CD4-positive, alpha-beta T cell treated with Interleukin-4 for 4 hours (primary cell): ENCODE measurements around the gene CD300LD.
A peak's percentile ranks its signal among the peaks of the same experiment; 100 is the strongest.
"Not testable (repeated sequence)": the region's sequence is repeated elsewhere in the genome, so short reads cannot be mapped to it uniquely, and the experiment has no call there.

Experiments used
- DNase-seq: peaks from one replicate; pipeline ENCODE4 v3.0.0-alpha.2; 2020

Gene CD300LD

DNA sequence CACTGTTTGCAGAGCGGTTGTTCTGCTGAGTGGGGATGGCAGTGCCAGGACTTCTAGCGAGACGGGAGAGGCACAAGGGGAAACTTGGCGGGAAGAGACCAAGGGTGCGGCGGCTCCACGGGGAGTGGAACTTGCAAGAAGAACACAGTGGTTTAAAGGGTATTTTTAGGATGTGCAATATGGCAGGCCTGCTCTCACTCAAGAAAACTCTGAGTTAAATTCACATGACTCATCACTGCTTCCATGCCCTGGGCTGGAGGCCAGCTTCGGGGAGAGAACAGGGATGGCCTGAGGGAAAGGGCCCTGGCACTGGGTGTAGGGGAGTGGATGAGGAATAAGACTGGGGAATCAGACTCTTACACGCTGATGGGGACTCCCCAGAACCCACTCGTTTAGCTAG is 13.3 kb upstream of the CD300LD start:
- no peak for DNase-seq

DNA sequence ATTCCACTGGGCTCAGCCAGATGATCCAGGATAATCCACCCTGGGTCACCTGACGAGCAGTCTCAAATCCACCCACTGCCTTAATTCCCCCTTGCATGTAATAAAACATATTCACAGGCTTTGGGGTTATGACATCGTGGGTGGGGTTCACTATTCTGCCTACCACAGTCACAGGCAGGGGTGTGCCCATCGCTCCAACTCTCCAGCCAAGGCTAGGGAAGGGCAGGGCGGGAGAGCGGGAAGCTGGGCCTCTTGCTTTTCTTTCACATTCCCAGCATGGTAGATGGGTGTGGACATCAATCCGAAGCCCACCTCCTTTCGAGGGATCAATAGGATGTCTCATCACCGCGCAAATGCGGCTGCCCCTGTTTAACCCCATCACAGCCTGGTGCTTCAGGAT is 12.7 kb upstream of the CD300LD start:
- DNase-seq = no peak

DNA sequence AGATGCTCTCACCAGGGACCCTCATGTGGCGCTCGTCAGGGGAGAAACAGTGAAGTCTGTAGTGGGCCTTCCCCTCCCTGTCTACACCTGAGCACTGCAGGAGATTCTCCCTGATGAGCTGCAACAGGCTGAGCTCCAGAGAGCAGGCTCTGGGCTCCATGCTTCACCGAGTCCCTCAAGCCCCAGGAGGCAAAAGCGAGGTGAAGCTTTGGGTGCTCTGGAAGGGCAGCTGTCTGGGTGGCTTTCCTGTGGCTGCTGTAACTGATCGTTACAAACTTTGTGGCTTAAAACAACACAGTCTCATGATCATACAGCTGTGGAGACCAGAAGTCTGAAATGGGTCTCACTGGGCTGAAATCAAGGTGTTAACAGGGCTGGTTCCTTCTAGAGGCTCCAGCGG is 12.1 kb upstream of the CD300LD start:
- DNase-seq = no peak

DNA sequence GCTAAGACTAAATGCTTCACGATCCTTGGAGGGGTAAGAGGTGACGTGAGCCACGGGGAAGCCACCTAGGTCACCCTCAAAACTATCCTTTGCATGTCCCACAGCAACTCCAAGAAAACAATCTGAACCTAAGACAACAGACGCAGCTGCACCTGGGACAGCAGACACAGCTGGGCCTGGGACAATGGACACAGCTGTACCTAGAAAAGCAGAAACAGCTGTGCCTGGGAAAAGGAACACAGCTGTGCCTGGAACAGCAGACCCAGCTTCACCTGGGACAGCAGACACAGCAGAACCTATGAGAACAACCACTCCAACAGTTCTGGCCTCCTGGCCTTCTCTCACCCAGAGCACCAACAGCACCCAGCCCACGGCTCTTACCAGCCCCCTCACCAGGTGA is 11.7 kb upstream of the CD300LD start:
- no peak for DNase-seq

DNA sequence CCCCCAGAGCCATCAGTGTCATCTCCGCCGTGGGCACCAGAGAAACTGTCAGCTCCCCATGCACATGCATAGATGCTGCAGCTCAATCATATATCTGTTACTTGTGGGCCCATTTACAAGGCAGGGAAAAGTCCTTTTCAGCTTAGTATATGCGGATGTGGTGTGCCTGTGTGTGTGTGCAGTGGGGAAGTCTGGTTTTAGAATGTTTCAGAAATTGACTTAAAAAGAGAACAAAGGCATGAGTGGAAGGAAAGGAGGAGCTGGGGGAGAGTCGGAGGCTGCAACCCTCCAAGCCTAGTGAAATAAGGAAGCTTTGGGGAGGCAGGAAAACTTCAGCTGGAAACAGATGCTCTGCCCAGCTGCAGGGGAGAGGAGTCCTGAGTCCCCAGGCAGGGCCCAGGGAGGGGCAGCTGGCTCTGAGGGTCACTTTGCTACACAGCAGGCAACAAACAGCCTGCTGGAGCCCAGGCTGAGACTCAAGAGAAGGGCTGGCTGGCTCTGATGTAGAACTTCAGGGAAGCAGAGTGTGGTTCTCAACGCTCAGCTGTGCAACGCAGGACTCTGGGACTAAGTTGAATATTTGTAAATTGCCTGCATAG is 11.1 kb upstream of the CD300LD start:
- no peak for DNase-seq

DNA sequence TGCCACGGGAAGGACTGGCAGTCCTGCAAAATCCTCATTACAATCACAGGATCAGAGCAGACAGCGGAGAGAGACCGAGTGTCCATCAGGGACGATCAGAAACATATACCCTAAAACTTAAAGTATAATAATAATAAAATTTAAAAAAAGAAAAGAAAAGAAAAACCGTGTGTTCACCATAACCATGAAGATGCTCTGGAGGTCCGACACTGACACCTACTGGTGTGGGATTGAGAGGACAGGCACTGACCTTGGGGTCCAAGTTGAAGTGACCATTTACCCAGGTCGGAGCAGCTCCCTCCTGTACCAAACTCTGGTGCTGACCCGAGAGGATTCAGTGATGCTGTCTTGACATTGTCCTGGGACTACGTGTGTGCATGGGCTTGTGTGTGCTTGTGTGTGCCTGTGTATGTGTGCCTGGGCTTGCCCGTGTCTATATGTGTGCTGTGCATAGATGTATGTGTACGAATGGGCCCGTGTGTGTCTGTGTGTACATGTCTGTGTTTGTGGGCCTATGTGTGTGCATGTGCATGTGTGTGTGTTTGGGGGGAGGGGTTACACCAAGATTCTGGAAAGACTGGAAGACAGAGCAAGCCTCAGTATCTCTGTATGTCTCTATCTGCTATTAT is 10.0 kb upstream of the CD300LD start:
- peak; percentile 25 for DNase-seq

DNA sequence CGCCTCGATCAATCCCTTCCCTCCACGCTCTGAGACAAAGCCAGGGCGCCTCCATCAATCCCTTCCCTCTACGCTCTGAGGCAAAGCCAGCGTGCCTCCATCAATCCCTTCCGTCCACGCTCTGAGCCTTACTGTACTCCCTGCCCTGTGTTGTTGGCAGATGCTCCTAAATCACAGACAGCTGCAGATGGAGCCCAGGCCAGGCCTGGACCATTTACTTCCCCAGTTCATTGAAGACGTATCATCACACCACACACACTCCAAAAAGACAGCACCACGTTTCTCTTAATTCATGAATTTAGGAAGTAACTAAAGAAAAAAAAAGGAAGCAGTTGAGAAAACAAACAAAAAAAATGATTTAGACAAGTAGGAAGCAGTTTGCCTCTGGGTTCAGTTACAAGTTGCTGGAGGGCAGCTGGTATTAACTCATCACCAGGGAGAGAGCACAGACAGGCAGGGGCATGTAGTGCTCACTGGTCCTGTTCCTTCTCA is 7.4 kb upstream of the CD300LD start:
- no peak for DNase-seq

DNA sequence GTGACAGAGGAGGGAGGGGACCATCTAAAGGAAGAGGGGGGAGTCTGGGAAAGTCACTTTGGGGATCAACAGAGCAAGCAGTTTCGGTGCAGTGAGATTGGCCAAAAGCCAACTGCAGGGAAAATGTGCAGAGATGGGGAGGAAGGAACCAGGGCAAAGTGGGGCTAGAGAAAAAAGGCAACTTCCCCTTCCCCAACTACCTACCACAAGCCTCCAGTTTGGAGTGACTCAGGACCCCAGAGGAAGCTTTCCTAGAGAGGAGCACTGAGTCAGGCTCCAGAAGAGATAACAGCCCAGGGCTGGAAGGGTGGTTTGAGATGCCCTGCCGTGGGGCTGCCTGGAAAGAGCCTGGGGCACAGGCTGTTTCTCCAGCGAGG is 6.9 kb upstream of the CD300LD start:
- DNase-seq = no peak

DNA sequence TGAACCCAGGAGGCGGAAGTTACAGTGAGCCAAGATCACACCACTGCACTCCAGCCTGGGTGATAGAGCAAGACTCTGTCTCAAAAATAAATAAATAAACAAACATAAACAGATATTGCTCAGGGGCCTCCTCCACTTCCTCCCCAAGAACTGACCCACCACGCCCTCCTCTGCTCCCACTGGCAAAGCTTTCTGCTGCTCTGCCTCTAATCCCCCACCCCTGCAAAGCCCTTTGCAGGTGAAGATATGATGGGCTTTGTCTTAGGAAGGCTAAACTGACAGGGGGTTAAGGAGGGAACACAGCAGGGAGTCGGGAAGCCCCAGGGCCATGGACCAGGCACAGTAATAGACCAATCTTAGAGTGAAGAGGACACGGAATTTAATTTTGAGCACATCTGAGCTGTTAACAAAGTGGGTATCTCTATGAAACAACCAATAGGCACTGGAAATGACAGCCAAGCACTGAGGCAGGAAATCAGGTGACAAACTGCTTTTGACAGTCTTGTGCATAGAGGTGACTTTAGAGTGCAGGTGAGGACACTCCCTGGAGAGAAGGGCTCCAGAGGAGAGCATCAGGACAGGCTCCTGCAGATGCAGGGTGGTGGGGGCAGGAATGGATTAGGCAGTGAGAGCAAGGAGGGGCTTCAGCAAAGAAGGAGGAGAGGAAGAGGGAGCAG is 6.4 kb upstream of the CD300LD start:
- no peak for DNase-seq

DNA sequence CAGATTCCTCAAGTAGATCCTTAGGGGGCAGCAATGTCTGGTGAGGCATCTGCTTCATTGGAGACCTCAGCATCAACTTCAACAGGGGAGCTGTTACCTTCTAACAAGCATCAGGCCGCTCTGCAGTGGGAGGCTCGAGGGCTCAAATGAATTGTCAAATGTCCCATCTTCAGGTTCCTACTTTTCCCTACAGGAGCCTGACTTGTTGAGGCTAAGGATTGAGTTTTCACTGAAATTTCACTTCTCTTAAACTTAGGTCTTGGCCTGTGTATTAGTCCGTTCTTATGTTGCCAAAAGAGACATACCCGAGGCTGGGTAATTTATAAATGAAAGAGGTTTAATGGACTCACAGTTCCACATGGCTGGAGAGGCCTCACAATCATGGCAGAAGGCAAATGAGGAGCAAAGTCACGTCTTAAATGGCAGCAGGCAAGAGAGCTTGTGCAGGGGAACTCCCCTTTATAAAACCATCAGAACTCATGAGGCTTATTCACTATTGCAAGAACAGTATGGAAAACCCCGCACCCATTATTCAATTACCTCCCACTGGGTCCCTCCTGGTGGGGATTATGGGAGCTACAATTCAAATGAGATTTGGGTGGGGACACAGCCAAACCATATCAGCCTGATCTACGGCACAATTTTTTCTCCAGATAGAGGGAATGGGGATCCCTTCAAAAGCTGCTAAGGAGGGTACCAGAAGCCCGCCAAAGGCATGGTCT is 5.1 kb upstream of the CD300LD start:
- no peak for DNase-seq

DNA sequence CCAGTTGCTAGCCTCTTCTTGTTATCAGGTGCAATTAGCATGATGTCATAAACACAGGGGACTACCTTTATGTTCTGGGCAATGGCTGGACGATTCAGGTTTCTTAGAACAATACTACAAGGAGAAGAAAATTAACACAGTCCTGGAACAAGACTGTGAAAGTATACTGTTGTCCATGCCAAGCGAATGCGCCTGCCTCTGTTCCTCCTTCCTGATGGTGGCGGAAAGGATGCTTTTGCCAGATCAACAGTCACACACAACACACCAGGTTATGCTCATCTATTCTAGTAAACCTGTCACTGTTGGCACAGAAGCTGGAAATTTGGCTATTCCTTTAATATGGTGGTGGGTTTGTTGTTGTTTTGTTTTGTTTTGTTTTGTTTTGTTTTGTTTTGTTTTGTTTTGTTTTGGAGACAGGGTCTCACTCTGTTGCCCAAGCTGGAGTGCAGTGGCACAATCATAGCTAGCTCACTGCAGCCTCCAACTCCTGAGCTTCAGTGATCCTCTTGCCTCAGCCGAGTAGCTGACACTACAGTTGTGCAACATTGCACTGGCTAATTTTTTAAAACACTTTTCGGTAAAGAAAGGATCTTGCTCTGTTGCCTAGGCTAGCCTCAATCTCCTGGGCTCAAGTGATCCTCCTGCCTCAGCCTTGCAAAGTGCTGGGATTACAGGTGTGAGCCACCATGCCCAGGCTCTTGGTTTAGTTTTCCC is 3.1 kb upstream of the CD300LD start:
- DNase-seq = no peak

DNA sequence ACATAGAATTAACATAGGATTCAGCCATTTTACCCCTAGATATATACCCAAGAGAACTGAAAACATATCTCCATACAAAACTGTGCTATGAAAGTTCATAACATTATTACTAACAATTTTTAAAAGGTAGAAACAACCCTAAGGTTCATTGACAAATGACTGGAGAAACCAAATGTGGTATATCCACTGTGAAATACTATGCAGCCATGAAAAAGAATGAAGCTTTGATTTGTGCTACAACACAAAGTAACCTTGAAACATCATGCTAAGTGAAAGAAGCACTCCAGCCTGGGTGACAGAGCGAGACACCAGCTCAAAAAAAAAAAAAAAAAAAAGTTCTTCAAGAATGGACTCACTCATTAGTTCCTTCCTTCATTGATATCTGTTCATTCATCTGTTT is 580 bp downstream of the CD300LD start:
- DNase-seq = no peak

DNA sequence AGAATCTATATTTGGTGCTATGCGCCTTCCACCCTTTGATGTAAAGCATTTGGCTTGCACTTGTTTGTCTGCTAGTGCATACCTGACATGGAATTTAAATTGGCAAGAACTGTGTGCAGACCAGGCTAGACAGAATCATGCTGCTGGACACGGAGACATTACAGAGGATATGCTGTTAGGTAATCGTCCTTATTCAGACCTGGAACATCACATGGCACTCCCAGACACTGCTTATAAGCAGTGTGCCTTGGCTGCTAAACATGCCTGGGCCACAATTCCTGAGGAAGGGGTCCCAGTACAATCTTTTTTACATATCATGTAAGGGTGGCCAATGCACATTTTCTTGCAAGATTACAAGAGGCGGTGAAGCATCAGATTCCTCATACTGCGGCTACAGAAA is 6.4 kb downstream of the CD300LD start:
- no peak for DNase-seq

DNA sequence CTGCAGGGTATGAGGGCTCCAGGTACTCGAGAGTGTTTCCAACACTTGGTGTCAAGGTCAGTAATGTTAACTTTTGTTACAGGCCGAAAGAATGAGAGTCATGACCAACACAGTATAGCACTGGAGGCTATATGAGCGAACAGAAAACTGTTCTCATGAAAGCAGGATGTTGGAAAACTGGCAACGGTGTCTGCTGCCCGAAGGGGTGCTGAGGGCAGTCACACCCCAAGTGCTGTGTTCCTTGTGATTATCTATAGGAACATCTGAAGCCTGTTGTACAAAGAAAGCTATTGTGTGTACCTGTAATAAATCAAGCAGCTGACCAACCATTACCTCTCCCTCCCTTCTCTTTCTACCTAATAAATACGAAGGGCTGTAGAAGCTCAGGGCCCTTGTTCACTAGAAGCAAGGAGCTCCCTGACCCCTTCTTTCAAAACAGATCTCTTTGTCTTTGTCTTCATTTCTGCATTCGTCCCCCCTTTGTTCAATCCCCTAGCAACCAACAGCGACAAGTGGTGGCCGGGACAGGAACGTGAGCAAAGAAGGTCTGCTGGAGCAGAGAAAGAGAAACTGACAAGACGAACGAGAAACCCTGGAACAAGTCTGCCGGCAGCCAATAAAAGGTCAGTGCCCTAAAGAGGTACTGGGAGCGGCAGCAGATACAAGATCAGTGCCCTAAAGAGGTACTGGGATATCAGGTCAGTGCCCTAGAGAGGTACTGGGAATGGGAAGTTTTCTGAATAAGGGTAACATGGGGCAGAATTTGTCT is 7.6 kb downstream of the CD300LD start:
- no peak for DNase-seq

DNA sequence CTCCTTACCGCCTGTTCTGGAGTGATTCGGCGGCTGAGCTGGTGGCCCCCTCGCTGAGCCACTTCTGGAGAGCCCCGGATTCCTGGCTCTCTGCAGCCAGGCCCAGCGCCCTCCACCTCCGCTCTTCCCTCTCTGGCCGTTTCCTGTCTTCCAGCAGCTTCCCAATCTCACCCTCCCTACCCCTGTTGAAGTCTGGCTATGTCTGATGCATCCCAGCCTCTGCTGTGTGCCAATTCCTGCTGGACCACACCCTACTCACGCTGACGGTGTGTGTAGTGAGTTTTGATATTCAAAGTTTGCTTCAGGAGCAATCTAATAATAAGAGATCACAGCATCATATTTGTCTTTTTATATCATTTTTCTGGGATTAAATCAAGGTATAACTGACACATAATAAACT is 9.4 kb downstream of the CD300LD start:
- no peak for DNase-seq

DNA sequence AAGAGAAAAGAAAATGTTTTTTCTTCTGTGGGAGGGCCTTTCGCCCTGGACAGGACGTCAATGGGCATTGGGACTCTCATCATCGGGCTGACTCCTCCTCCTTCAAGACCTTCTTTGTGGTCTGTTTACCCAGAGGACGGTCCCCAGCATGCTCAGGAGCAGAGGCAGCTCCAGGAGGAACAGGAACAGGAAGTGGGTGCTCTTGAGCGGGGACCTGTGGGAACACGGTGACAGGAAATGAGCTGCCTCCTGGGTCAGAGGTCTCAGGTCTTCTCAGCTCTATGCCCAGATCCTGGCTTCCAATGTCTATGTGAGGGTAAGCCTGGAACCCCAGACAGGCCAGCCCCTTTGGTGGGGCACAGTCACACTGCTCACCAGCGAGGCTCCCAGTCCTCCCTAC is 12.2 kb downstream of the CD300LD start:
- DNase-seq = no peak

DNA sequence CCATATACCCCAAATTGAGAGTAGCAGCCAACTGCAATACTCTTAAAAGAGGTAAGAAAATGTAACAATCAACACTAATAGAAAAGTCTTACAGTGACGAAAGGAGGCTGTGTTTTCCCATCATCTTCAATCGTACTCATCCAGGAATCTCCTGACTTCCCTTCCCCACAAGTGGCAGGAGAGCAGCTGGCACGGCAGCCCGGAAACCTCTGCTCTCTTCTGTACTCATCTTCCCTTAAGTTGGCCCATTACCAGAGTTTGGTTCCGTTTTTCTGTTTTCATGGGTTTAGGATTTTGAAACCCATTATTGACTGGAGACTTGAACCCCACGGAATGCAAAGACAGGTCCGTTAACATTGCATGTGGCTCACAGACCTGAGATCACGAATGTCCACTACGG is 13.1 kb downstream of the CD300LD start:
- no peak for DNase-seq

DNA sequence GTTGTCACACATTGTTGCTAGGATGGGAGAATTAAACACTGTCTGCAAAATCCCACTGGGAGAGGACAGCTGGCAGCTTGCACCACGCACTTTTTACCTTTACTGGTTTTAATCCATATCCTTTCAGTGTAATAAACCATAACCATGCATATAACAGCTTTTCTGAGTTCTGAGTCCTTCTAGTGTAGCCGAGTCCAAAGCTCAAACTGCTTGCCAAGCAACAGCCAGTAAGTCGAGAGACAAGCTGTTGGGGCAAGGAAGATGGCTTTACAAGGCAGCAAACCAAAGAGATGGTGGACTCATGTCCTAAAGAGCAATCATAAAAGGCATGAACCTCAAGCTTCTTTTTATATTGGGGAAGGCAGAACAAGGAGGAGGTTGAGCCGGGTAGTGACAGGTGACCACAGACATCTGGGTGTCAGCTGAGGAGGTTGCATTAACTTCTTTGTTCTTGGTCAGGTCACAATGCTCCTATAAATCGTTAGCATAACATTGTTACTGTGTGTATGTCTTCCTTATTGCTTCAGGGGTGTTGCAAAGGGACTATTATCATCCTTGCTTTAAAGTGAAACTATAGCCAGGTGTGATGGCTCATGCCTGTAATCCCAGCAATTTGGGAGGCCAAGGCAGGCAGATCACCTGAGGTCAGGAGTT is 17.5 kb downstream of the CD300LD start:
- DNase-seq = no peak

DNA sequence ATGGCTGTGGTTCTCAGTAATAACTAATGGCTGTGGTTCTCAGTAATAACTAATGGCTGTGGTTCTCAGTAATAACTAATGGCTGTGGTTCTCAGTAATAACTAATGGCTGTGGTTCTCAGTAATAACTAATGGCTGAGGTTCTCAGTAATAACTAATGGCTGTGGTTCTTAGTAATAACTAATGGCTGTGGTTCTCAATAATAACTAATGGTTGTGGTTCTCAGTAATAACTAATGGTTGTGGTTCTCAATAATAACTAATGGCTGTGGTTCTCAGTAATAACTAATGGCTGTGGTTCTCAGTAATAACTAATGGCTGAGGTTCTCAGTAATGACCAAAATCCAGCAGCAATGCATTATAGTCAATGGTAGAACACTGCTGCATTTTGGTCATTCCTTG is 18.4 kb downstream of the CD300LD start:
- DNase-seq = not testable (repeated sequence)

DNA sequence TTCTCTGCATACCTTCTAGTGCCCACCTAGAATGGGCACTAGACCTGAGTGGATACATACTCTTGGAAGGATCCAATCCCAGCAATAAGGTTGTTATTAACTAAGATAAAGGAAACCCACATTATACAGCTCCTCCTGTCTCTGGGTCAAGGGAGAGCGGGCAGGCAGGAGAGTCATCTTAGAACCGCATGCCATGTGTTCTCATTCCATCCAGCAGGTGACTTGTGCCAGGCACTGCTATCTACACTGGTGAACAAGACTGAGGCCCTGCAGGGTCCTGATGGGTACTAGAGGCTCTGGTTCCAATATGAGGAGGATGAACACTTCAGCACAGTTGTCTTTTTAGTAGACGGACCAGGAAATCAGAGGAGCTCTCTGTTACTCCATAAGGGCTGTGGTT is 18.9 kb downstream of the CD300LD start:
- no peak for DNase-seq

DNA sequence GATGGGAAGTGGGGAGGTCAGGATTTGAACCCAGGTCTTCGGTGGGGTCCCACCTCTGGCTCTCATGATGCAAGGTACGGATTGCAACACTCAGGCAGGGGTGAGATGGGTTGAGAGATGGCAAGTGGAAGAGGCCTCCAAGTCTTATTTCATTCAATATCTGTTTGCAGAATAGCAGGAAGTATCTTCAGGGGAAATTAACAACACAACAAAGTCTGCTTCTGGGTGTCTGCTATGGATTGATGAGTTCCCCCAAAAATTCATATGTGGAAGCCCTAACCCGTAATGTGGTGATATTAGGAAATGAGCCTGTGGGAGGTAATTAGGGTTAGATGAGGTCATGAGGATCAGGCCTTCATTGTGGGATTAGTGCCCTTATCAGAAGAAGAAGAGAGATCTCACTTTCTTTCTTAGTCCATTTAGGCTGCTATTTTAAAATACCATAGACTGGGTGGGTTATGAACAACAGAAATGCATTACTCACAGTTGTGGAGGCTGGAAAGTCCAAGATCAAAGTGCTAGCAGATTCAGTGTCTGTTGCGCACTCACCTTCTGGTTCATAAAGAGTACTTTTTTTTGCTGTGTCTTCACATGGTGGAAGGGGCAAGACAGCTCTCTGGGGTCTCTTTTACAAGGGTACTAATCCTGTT is 20.3 kb downstream of the CD300LD start:
- DNase-seq = no peak
